ENCODE results near the gene MYO6.
"Not testable (repeated sequence)": the region's sequence is repeated elsewhere in the genome, so short reads cannot be mapped to it uniquely, and the experiment has no call there.

MYO6 gene

GRCh38 chr6:75748743-75749538 is at the start of gene MYO6:
MYO6 (plus strand) TSS chr6:75749239; CDS start chr6:75817548, 68,309 bp downstream.
- no peak for DNase-seq

GRCh38 chr6:75708334-75708733 is 40.7 kb upstream of the MYO6 start:
- not testable (repeated sequence) for DNase-seq

GRCh38 chr6:75711173-75711572 is 37.9 kb upstream of the MYO6 start:
- DNase-seq, result no peak

GRCh38 chr6:75719133-75719532 is 29.9 kb upstream of the MYO6 start:
- DNase-seq, result no peak

- no peak for DNase-seq
Measured at GRCh38 chr6:75723382-75723781, 25.7 kb upstream of the MYO6 start.

- DNase-seq, result no peak
Measured at GRCh38 chr6:75727206-75727605, 21.8 kb upstream of the MYO6 start.

- DNase-seq, result not testable (repeated sequence)
Measured at GRCh38 chr6:75731029-75731428, 18.0 kb upstream of the MYO6 start.

- no peak for DNase-seq
Measured at GRCh38 chr6:75735491-75736186, 13.4 kb upstream of the MYO6 start.

- DNase-seq, result no peak
Measured at GRCh38 chr6:75743971-75744370, 5.1 kb upstream of the MYO6 start.

- no peak for DNase-seq
Measured at GRCh38 chr6:75745404-75745803, 3.6 kb upstream of the MYO6 start.

GRCh38 chr6:75746221-75746620 is 2.8 kb upstream of the MYO6 start:
- no peak for DNase-seq

- no peak for DNase-seq
Measured at GRCh38 chr6:75747152-75747992, 1.7 kb upstream of the MYO6 start.

GRCh38 chr6:75748003-75748742 is 866 bp upstream of the MYO6 start:
- no peak for DNase-seq

GRCh38 chr6:75751443-75751842 is 2.4 kb downstream of the MYO6 start:
- no peak for DNase-seq

- DNase-seq, result no peak
Measured at GRCh38 chr6:75752365-75752764, 3.3 kb downstream of the MYO6 start.

- DNase-seq, result no peak
Measured at GRCh38 chr6:75755704-75756103, 6.7 kb downstream of the MYO6 start.

GRCh38 chr6:75757295-75757694 is 8.3 kb downstream of the MYO6 start:
- DNase-seq, result no peak

- no peak for DNase-seq
Measured at GRCh38 chr6:75758061-75758460, 9.0 kb downstream of the MYO6 start.

GRCh38 chr6:75759207-75759606 is 10.2 kb downstream of the MYO6 start:
- no peak for DNase-seq

- no peak for DNase-seq
Measured at GRCh38 chr6:75760320-75760719, 11.3 kb downstream of the MYO6 start.

GRCh38 chr6:75761489-75761888 is 12.4 kb downstream of the MYO6 start:
- no peak for DNase-seq

GRCh38 chr6:75762063-75762462 is 13.0 kb downstream of the MYO6 start:
- no peak for DNase-seq

GRCh38 chr6:75766387-75766786 is 17.3 kb downstream of the MYO6 start:
- DNase-seq, result no peak
